Measurements from ENCODE around the gene ATXN1. TPM values are rescaled to one million over a fixed set of nuclear protein-coding genes. Genes with fewer than 3 reads are reported as not detected.

The ATXN1 gene
- polyA plus RNA-seq, 2 of the 4 experiments (the other 2 are of a cell fraction), result 2.9 to 8.3 TPM

DNA sequence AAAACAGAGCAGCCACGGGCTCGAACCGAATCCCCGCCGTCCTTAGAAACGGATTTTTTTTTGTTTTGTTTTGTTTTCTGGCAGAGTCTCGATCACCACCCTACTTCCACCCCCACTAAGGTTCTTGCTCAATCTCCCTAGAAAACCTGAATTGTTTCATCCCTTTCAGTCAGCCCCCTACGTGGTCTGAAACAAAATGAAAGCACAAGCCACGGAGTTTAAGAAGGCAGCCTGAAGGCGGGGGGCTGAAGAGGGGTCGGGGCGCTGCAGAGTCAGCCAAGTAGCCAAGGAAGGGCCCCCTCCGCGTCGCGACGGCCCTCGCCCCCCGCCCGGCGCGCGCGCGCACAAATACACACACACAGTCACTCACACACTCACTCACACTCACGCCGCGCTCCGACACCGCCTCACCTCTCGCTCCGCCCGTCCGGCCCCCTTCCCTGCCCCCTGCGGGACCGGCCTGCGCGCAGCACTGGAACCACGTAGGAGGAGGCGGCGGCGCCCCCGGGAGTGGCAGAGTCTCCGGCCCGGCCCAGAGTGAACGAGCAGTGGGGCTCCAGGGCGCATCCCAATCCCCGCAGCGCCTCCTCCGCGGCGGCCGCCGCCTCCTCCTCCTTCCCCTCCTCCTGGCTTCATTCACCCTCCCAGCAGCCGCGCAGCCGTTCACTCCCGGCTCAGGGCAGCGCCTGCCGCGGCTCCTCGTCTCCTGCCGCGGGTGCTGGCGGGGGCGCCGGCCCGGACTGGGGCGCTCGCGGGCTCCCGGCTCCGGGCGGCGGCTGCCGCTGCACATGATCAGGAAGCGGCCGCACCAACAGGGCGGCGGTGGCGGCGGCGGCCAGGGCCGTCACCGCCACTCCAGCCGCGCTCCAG is 1.4 kb downstream of the ATXN1 start (continued):
- TF ChIP-seq, protein P1, sequence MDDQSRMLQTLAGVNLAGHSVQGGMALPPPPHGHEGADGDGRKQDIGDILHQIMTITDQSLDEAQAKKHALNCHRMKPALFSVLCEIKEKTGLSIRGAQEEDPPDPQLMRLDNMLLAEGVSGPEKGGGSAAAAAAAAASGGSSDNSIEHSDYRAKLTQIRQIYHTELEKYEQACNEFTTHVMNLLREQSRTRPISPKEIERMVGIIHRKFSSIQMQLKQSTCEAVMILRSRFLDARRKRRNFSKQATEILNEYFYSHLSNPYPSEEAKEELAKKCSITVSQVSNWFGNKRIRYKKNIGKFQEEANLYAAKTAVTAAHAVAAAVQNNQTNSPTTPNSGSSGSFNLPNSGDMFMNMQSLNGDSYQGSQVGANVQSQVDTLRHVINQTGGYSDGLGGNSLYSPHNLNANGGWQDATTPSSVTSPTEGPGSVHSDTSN (IDR thresholded peaks at IDR 0.05), result no peak
- TF ChIP-seq EHMT2 (IDR thresholded peaks at IDR 0.05; ENCODE audit: low read depth) (no peak), RFX5 (IDR thresholded peaks at IDR 0.05) (no peak), RNF2 (IDR thresholded peaks at IDR 0.05; ENCODE audit: borderline replicate concordance, low read depth) (no peak)
- TF ChIP-seq, protein P2, sequence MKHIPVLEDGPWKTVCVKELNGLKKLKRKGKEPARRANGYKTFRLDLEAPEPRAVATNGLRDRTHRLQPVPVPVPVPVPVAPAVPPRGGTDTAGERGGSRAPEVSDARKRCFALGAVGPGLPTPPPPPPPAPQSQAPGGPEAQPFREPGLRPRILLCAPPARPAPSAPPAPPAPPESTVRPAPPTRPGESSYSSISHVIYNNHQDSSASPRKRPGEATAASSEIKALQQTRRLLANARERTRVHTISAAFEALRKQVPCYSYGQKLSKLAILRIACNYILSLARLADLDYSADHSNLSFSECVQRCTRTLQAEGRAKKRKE (CRISPR knock-in tag; IDR thresholded peaks at IDR 0.05; ENCODE audit: low read depth), result no peak
- TF ChIP-seq, protein P3, sequence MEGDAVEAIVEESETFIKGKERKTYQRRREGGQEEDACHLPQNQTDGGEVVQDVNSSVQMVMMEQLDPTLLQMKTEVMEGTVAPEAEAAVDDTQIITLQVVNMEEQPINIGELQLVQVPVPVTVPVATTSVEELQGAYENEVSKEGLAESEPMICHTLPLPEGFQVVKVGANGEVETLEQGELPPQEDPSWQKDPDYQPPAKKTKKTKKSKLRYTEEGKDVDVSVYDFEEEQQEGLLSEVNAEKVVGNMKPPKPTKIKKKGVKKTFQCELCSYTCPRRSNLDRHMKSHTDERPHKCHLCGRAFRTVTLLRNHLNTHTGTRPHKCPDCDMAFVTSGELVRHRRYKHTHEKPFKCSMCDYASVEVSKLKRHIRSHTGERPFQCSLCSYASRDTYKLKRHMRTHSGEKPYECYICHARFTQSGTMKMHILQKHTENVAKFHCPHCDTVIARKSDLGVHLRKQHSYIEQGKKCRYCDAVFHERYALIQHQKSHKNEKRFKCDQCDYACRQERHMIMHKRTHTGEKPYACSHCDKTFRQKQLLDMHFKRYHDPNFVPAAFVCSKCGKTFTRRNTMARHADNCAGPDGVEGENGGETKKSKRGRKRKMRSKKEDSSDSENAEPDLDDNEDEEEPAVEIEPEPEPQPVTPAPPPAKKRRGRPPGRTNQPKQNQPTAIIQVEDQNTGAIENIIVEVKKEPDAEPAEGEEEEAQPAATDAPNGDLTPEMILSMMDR (IDR thresholded peaks at IDR 0.05), result no peak

GRCh38 chr6:16759181-16759645 is 2.0 kb downstream of the ATXN1 start:
- Histone ChIP-seq H3K27ac (peak overlapping the region; percentile 95 to 100), H3K4me1 (peaks cover 59% of the 10 kb centered on the region), H3K4me3 (peak overlapping the region; percentile 95), H3K4me2 (peak overlapping the region; percentile 93), H3K9me3 (no peaks in the 10 kb centered on the region)
- DNase-seq (ENCODE audit: low read depth in 1 of 2, low spot score in 1 of 2), result no peak
- CTCF ChIA-PET, result interaction anchor here (0.8 to 1.5 kb wide), 7 partner anchors 11 to 473 kb away, joined by 3 to 5 read pairs (median 4); no protein-coding TSS in a partner anchor
- POLR2A ChIA-PET, result interaction anchor here (0.6 to 1.0 kb wide), 6 partner anchors 30 to 421 kb away, joined by 3 to 6 read pairs (median 4); no protein-coding TSS in a partner anchor
- 2% methylated on average over 8 of the region's 8 CpGs for WGBS (ENCODE audit: missing lambda C conversion rate)
- no peak for FAIRE-seq
- TF ChIP-seq EP300 (IDR thresholded peaks at IDR 0.05), result no peak
- TF ChIP-seq ZNF302 (CRISPR knock-in tag; IDR thresholded peaks at IDR 0.05), result no peak
- no peak for TF ChIP-seq ZFP36 (IDR thresholded peaks at IDR 0.05; ENCODE audit: borderline replicate concordance, partially characterized antibody)
- no peak for TF ChIP-seq FOXS1 (CRISPR knock-in tag; IDR thresholded peaks at IDR 0.05)
- TF ChIP-seq FOSB (CRISPR knock-in tag; IDR thresholded peaks at IDR 0.05), result no peak
- TF ChIP-seq RAD21 (conservative IDR thresholded peaks at IDR 0.05 in 1 of 2, IDR thresholded peaks at IDR 0.05 in 1 of 2), result no peak
- TF ChIP-seq HEYL (CRISPR knock-in tag; IDR thresholded peaks at IDR 0.05), result no peak
- TF ChIP-seq JUNB (IDR thresholded peaks at IDR 0.05), result no peak
- no peak for TF ChIP-seq RARB (CRISPR knock-in tag; IDR thresholded peaks at IDR 0.05)
- TF ChIP-seq CHD2 (IDR thresholded peaks at IDR 0.05; ENCODE audit: low read length, partially characterized antibody), result no peak
- no peak for TF ChIP-seq EHMT2 (IDR thresholded peaks at IDR 0.05; ENCODE audit: low read depth)
- TF ChIP-seq CBX2 (IDR thresholded peaks at IDR 0.05; ENCODE audit: borderline replicate concordance, low read depth), result no peak
- TF ChIP-seq HDAC2 (IDR thresholded peaks at IDR 0.05), result no peak
- no peak for TF ChIP-seq PHF8 (IDR thresholded peaks at IDR 0.05; ENCODE audit: borderline replicate concordance, low read depth)
- TF ChIP-seq, protein P2 (CRISPR knock-in tag; IDR thresholded peaks at IDR 0.05; ENCODE audit: low read depth), result no peak
- no peak for ATAC-seq
